ENCODE data around the gene ITGA1.

Gene ITGA1

DNA sequence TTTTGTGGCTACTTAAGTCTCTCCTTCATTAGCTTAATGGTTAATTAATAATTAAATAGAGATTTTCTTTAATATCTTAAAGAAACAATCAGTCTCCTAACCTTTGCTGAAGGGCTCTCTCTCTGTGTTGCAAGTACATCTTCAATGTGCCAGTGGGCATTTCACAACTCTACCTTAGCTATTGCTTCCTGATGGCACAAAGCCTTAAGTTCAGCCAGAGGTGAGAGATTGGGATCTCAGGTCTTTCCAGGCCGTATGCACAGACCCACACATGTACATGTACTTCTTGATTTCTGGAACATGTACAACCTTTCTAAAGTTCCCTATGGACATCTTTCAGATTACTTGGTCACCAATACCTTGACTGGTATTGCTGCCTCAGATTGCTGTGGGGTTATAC, 8.9 kb upstream of the ITGA1 start:
- H3K4me2 ChIP-seq, result no peak overlapping the region
- TF ChIP-seq Cebpa-rat (IDR thresholded peaks at IDR 0.05), result no peak
- H3K4me3 ChIP-seq, result no peak overlapping the region
- H3K9ac ChIP-seq, result no peak overlapping the region
- peaks cover 9 to 23% (median 17%) of the 10 kb centered on the region in 10 experiments for H3K4me1 ChIP-seq
- H3K9me3 ChIP-seq (replicated peaks in 1 of 11), result no peaks in the 10 kb centered on the region
- no peaks in the 10 kb centered on the region for H4K20me1 ChIP-seq
- H3K36me3 ChIP-seq, result no peaks in the 10 kb centered on the region
- H3K27ac ChIP-seq, result no peak overlapping the region
- H3K27me3 ChIP-seq, result no peaks in the 10 kb centered on the region

DNA sequence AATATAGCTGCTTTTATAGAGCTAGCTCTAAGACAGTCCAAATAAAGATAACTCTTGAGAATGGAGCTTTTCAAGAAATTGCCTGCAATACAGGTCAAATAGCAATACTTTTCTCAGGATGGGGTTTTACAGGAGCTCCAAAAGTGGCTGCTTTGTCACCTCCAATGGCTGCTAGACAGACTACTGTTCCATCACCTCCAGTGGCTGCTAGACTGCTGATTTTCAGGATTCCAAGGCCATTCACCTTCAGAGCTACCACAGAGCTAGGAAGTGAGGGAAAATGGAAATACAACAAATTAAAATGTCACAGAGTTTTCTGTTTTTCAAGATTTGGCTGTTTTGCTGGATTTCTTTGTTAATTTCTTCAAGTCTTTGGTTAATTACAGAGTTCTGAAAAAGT, 8.5 kb upstream of the ITGA1 start:
- Histone ChIP-seq H3K27me3 (no peaks in the 10 kb centered on the region), H4K20me1 (no peaks in the 10 kb centered on the region), H3K27ac (no peak overlapping the region), H3K36me3 (no peaks in the 10 kb centered on the region), H3K4me2 (no peak overlapping the region), H3K4me3 (no peak overlapping the region), H3K4me1 (peaks cover 9 to 27% (median 18%) of the 10 kb centered on the region in 10 experiments), H3K9ac (no peak overlapping the region), H3K9me3 (replicated peaks in 1 of 11) (no peaks in the 10 kb centered on the region)
- TF ChIP-seq Cebpa-rat (IDR thresholded peaks at IDR 0.05), result no peak

DNA sequence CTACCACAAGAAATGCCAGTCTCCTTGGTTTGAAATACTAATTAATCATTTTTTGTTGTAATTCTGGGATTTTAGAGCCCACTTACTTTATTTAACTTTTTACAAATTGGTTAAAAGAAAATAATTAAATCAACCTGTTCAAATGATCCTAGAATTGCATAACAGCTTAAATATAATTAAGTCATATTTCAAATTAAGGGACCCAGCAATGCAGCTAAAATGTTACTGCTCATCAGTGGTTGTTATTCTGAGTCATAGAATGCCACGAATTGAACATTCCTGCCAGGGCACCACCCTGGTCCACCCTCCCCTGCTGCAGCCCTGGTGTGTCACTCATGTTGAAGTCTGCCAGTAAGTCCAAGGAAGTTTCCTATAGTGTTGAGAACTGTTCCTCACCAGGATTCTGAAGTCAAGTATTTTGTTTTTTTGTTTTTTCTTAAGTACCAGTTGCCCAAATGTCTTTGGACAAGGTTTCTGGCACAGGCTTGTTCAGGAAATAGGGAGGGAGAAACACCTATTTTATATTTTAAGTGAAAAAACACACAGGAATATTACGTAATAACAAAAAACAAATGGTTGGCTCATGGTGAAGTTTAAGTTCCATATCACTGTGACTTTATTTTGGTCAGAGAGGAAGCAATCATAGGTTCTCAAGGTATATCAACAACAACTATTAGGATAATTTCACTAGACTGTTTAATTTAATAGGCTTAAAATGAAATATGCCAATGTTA, 4.3 kb upstream of the ITGA1 start:
- Histone ChIP-seq H3K36me3 (no peaks in the 10 kb centered on the region), H3K4me1 (peaks cover 0 to 32% (median 15%) of the 10 kb centered on the region in 10 experiments; a peak in 15 of 20 replicates), H3K9ac (no peak overlapping the region), H3K4me3 (no peak overlapping the region), H4K20me1 (no peaks in the 10 kb centered on the region), H3K27ac (no peak overlapping the region), H3K27me3 (peaks cover 20 to 23% (median 22%) of the 10 kb centered on the region in 11 experiments), H3K4me2 (peak overlapping the region in 3 of 11 experiments; percentile 57 to 68 (median 67); a peak in 4 of 22 replicates), H3K9me3 (replicated peaks in 1 of 11) (0 out of 22 replicates have a peak, but pooled peaks cover 0 to 5% (median 0%) of the 10 kb centered on the region in 11 experiments)
- TF ChIP-seq Cebpa-rat (IDR thresholded peaks at IDR 0.05), result peak in 3 of 11 experiments; percentile 50 to 71 (median 67); a peak in 6 of 22 replicates

DNA sequence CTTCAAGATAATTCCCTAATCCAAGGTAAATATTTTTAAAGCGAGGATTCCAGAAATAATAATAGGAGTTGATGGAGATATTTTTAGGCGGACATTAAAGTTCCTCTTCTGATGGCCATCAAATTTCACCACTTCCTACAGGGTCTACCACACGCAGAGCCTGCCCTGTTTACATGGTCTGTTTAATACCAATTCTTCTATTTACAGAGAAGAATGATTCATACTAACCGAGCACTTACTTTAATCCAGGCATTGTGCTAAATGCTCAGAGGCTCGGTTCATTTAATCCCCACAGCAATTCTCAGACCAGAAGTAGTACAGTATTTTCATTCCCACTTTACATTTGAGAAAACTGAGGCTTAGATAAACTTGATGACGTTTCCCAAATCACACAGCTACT, 3.0 kb upstream of the ITGA1 start:
- Histone ChIP-seq H3K4me1 (peaks cover 0 to 43% (median 15%) of the 10 kb centered on the region in 10 experiments; a peak in 15 of 20 replicates), H4K20me1 (no peaks in the 10 kb centered on the region), H3K9ac (no peak overlapping the region), H3K4me2 (peak overlapping the region in 6 of 11 experiments; percentile 1 to 68 (median 58); a peak in 10 of 22 replicates), H3K36me3 (no peaks in the 10 kb centered on the region), H3K9me3 (replicated peaks in 1 of 11) (0 out of 22 replicates have a peak, but pooled peaks cover 0 to 5% (median 0%) of the 10 kb centered on the region in 11 experiments), H3K27ac (no peak overlapping the region; a peak in 1 of 22 replicates), H3K27me3 (peaks cover 34 to 36% (median 35%) of the 10 kb centered on the region in 11 experiments), H3K4me3 (no peak overlapping the region)
- no peak for TF ChIP-seq Cebpa-rat (IDR thresholded peaks at IDR 0.05)

DNA sequence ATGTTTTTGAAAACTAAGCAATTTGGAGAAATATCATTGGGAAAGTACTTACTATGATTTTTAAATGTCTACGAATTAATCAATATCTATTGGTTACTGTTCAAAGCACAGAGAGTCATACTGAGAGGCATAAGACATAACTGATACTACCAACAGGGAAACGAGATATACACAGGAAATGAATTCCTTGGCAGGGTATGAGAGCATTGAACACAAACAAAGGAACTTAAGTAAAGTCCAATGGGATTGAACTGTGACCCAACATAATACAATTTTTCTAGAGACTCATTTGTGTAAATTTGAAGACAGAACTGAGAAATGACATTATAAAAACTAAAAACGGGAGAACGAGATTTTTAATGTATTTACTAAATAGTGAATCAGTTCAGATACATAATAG, 1.3 kb upstream of the ITGA1 start:
- H3K9me3 ChIP-seq (replicated peaks in 1 of 11), result 0 out of 22 replicates have a peak, but pooled peaks cover 0 to 5% (median 0%) of the 10 kb centered on the region in 11 experiments

DNA sequence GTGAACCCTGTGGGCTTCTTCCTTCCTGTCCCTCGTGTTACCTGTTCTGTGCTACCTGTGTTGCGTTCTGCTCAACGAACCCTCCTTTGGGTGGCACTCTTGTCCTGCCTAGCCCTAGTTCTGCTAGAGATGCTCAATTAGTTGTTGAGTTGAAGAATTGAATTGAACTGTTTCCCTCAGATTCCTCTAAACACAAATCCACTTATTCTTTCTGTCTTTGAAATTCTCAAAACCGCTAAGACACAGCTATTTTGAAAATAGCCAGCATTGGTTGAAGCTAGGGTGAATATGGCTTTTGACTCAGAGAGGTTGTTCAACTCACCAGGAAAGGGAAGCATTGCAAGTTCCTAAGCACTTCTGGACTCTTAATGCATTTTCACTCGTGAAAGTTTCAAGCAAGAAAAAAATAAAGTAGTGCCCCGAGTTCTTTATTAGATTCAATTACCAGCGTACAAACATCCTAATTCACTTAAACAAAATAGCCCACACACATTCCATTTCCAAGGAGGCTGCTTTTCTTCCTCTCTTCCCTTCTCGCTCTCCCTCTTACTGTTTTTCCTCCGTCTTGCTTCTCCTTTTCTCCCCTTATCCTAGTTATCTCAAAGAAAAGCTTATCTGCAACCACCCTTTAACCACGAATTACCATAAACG, 642 bp upstream of the ITGA1 start:
- no peaks in the 10 kb centered on the region for H4K20me1 ChIP-seq
- 0 out of 22 replicates have a peak, but pooled peaks cover 0 to 5% (median 0%) of the 10 kb centered on the region in 11 experiments for H3K9me3 ChIP-seq (replicated peaks in 1 of 11)
- H3K9ac ChIP-seq, result no peak overlapping the region
- TF ChIP-seq Cebpa-rat (IDR thresholded peaks at IDR 0.05), result no peak
- peak overlapping the region in 10 of 11 experiments; percentile 71 to 97 (median 84); a peak in 12 of 22 replicates for H3K4me2 ChIP-seq
- H3K4me3 ChIP-seq, result peak overlapping the region in 7 of 10 experiments; percentile 51 to 70 (median 58); a peak in 13 of 20 replicates
- H3K4me1 ChIP-seq, result peaks cover 0 to 48% (median 19%) of the 10 kb centered on the region in 10 experiments; a peak in 15 of 20 replicates
- no peaks in the 10 kb centered on the region for H3K36me3 ChIP-seq
- peaks cover 34 to 47% (median 42%) of the 10 kb centered on the region in 11 experiments for H3K27me3 ChIP-seq
- no peak overlapping the region for H3K27ac ChIP-seq

More for the DNA sequence above, 1.3 kb upstream of the ITGA1 start:
- H3K4me2 ChIP-seq, result no peak overlapping the region
- no peak overlapping the region for H3K9ac ChIP-seq
- no peak overlapping the region for H3K4me3 ChIP-seq
- no peaks in the 10 kb centered on the region for H4K20me1 ChIP-seq
- no peak overlapping the region for H3K27ac ChIP-seq
- H3K27me3 ChIP-seq, result peaks cover 34 to 47% (median 42%) of the 10 kb centered on the region in 11 experiments
- no peaks in the 10 kb centered on the region for H3K36me3 ChIP-seq
- TF ChIP-seq Cebpa-rat (IDR thresholded peaks at IDR 0.05), result no peak
- H3K4me1 ChIP-seq, result peaks cover 0 to 48% (median 19%) of the 10 kb centered on the region in 10 experiments; a peak in 15 of 20 replicates

DNA sequence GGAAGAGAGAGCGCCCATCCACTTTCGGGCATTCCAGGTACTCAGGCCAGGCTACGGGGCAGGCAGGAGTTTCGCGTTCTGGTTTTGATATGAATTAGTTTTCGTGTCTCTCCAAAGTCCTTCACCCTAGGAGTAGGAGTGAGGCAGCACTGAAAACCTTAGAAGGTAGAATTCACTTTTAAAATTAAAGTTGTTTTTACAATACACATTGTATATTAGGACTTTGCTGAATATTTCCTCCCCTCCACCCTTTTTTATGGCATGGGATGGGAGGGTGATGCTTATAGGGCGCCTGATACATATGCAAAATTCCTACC, 747 bp downstream of the ITGA1 start:
- Histone ChIP-seq H3K4me3 (peak overlapping the region; percentile 45 to 70 (median 57); a peak in 17 of 20 replicates), H3K4me1 (peaks cover 0 to 45% (median 19%) of the 10 kb centered on the region in 10 experiments; a peak in 15 of 20 replicates), H3K27ac (no peak overlapping the region), H3K4me2 (peak overlapping the region; percentile 71 to 97 (median 84)), H4K20me1 (no peaks in the 10 kb centered on the region), H3K9me3 (replicated peaks in 1 of 11) (0 out of 22 replicates have a peak, but pooled peaks cover 0 to 5% (median 0%) of the 10 kb centered on the region in 11 experiments), H3K27me3 (peaks cover 34 to 47% (median 42%) of the 10 kb centered on the region in 11 experiments), H3K9ac (peak overlapping the region in 3 of 11 experiments; percentile 40 to 52 (median 48); a peak in 3 of 22 replicates), H3K36me3 (no peaks in the 10 kb centered on the region)
- no peak for TF ChIP-seq Cebpa-rat (IDR thresholded peaks at IDR 0.05)

DNA sequence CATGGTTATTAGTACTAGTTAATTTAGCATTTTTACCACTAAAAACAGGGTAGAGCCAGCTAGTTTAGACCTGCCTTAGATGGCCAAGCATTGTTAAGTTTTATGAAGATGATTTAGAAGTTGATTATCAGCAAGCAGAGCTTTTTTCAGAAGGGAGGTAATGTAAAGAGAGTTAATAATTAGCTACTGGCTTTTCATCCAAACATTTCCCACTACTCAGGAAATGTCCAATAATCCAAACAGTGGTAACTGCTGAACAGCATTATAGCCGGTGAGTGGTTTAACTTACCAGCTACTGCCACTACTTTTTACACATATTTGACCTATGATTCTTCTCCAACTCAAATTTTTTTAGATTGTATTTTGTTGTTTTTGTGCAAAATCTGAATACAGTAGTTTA, 1.7 kb downstream of the ITGA1 start:
- Histone ChIP-seq H3K4me1 (peaks cover 0 to 36% (median 16%) of the 10 kb centered on the region in 10 experiments; a peak in 15 of 20 replicates), H3K4me3 (no peak overlapping the region)

More for the DNA sequence above, 1.7 kb downstream of the ITGA1 start:
- TF ChIP-seq Cebpa-rat (IDR thresholded peaks at IDR 0.05), result no peak
- no peak overlapping the region for H3K9ac ChIP-seq
- H4K20me1 ChIP-seq, result no peaks in the 10 kb centered on the region
- no peaks in the 10 kb centered on the region for H3K36me3 ChIP-seq
- H3K27me3 ChIP-seq, result peaks cover 34 to 47% (median 42%) of the 10 kb centered on the region in 11 experiments
- peak overlapping the region in 3 of 11 experiments; percentile 5 to 56 (median 38); a peak in 5 of 22 replicates for H3K4me2 ChIP-seq
- 0 out of 22 replicates have a peak, but pooled peaks cover 0 to 5% (median 0%) of the 10 kb centered on the region in 11 experiments for H3K9me3 ChIP-seq (replicated peaks in 1 of 11)
- no peak overlapping the region for H3K27ac ChIP-seq
